D721Med (cell line): ENCODE measurements around the gene RAB2B.

Source experiments
- DNase-seq: peaks from one replicate; pipeline ENCODE4 v3.0.0; 2011; ENCODE audit warnings: low spot score; ENCODE audit not compliant: insufficient read length
- FAIRE-seq: peaks from 2 replicates; lab custom pipeline; 2011; peaks lifted over from hg19 to GRCh38; lab: Jason Lieb, UNC
- CTCF ChIP-seq: IDR thresholded peaks from 2 replicates; pipeline ENCODE4 v1.5.1; 2012; ENCODE audit warnings: mild to moderate bottlenecking, control low read depth; ENCODE audit not compliant: insufficient read depth; ENCODE audit errors: missing control alignments

The RAB2B gene

DNA sequence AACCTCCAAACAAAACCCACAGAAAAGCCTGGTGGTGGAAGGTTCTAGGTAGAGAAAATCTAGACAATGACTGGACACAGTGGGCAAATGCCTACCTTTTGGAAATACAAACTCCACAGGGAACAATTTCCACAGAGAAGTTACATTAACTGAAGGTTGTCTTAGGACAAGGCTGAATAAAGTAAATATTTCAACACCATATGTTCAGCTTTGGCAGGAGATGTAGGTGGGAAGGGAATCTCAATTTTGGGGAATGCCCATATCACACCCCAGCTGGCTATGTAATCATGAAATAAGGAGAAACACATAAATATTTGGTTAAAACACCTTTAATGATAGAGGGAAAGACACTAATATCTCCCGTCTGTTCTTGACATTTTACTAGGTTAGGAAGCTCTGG, 44.0 kb upstream of the RAB2B start:
- FAIRE-seq, result no peak
- no peak for DNase-seq
- no peak for TF ChIP-seq CTCF

DNA sequence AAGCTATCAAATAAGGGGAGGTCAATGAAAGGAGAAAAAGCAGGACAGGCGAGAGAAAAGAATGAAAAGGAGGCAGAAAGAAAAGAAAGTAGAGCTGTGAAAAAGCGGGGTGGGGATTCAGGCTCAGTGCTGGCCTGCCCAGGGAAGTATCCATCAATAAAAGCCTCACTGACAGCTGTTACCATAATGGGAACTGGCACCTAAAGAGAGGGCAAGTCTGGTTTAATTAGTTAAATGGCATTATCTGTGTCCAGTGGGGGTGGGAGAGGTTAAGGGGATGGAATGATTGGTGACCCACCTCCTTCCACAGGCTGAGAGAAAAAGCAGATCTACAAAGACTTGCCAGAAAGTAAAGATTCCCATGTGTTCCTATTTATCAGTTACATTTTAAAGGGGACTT, 42.0 kb upstream of the RAB2B start:
- FAIRE-seq (no peak), DNase-seq (no peak)
- TF ChIP-seq CTCF, result no peak

- DNase-seq (no peak), FAIRE-seq (no peak)
- TF ChIP-seq CTCF, result no peak
These were observed 37.6 kb upstream of the RAB2B start for GRCh38 chr14:21514341-21514740.

- FAIRE-seq, result no peak
- peak; percentile 71 for DNase-seq
- no peak for TF ChIP-seq CTCF
These were observed 34.2 kb upstream of the RAB2B start, which contains the start of gene METTL3 for GRCh38 chr14:21510735-21511657. Gene METTL3 (minus strand): TSS chr14:21511340. CDS start chr14:21511223, 117 bp downstream.

GRCh38 chr14:21509432-21510143, 32.8 kb upstream of the RAB2B start:
- TF ChIP-seq CTCF, result no peak
- DNase-seq, result no peak
- FAIRE-seq, result no peak

- DNase-seq (no peak), FAIRE-seq (no peak)
- no peak for TF ChIP-seq CTCF
These were observed 29.8 kb upstream of the RAB2B start for GRCh38 chr14:21506557-21506956.
